H1 (cell line): ENCODE measurements around the gene CABLES2.

Experiments used
- ATF2 ChIP-seq: IDR thresholded peaks from 2 replicates; pipeline ENCODE4 v1.6.1; 2012; ENCODE audit warnings: low read length, inconsistent platforms
- CTCF ChIP-seq, 3 experiments: IDR thresholded peaks; 1 replicate in 2 of 3; 2 replicates in 1 of 3; pipeline versions ENCODE4 v1.5.1 to v1.6.1; 2011; ENCODE audit warnings: low read length in 3 of 3, mild to moderate bottlenecking in 3 of 3, inconsistent platforms in 2 of 3, low read depth in 1 of 3, moderate library complexity in 1 of 3; ENCODE audit not compliant: insufficient read depth in 1 of 3; ENCODE audit errors: control extremely low read depth in 1 of 3
- EP300 ChIP-seq, 2 experiments: IDR thresholded peaks; 1 replicate in 1 of 2; 2 replicates in 1 of 2; pipeline ENCODE4 v1.6.1; 2011 to 2012; ENCODE audit warnings: low read depth in 2 of 2, low read length in 2 of 2, mild to moderate bottlenecking in 2 of 2, borderline replicate concordance in 1 of 2, inconsistent platforms in 1 of 2, moderate library complexity in 1 of 2
- EZH2 ChIP-seq: fragments of 200-600 bp; sonication (generic); IDR thresholded peaks from 2 replicates; pipeline ENCODE4 v1.7.1; 2012; ENCODE audit warnings: low read depth, mild to moderate bottlenecking, moderate library complexity, low read length, inconsistent platforms; ENCODE audit not compliant: severe bottlenecking
- JUND ChIP-seq: IDR thresholded peaks from 2 replicates; pipeline ENCODE4 v1.6.1; 2011; ENCODE audit warnings: mild to moderate bottlenecking, improper control_type of control experiment, low read length
- POLR2A ChIP-seq, 2 experiments: IDR thresholded peaks; 1 replicate in 1 of 2; 2 replicates in 1 of 2; pipeline ENCODE4 v1.6.1; 2011; ENCODE audit warnings: low read depth in 2 of 2, low read length in 2 of 2, mild to moderate bottlenecking in 2 of 2; ENCODE audit errors: control extremely low read depth in 1 of 2
- SP1 ChIP-seq: IDR thresholded peaks from 2 replicates; pipeline ENCODE4 v1.6.1; 2011; ENCODE audit warnings: low read depth, low read length
- TBP ChIP-seq: IDR thresholded peaks from 2 replicates; pipeline ENCODE4 v1.6.1; 2011; ENCODE audit warnings: low read depth, low read length, improper control_type of control experiment
- ZNF274 ChIP-seq: IDR thresholded peaks from 2 replicates; pipeline ENCODE4 v1.7.0; 2012; ENCODE audit warnings: low read length, borderline replicate concordance; ENCODE audit errors: extremely low read depth
- TF ChIP-seq, protein P1 (sequence below): IDR thresholded peaks from 2 replicates; pipeline ENCODE4 v1.6.1; 2012; ENCODE audit warnings: inconsistent platforms

DNA sequence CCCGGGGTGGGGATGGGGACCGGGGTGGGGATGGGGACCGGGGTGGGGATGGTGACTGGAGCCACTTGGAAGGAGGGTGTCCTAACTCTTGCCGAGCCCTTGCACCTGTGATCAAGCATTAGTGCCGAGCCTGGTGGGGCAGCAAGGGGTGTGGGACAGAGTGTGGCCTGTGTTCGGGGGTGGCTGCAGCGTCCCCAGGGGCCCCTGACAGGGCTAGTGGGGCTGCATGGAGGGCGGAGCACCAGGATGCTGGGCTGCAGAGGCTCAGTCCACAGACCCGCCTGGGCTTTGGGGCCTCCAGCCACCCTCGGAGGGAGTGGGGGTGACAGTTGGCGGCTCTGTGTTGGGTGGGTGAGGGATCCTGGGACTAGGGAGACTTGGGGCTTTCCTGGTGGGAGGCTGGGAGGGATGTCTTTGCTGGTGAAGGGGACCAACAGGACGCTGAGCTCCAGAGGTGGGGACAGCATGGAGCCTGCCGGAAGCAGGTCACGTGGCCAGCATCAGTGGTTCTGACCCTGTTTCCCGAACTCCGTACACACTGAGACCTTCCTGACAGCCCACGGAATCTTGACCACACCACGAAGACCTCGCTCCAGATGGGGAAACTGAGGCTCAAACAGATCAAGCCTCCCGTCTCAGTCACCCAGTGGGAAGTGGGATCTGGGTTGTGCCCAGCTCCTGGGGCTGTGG is 15.7 kb upstream of the CABLES2 start:
- TF ChIP-seq CTCF (IDR thresholded peaks at IDR 0.05; ENCODE audit: control extremely low read depth in 1 of 3, insufficient read depth in 1 of 3, low read depth in 1 of 3, low read length in 3 of 3): no peak
- TF ChIP-seq SP1: no peak
- TF ChIP-seq EP300 (IDR thresholded peaks at IDR 0.05; ENCODE audit: borderline replicate concordance in 1 of 2, low read depth in 2 of 2, low read length in 2 of 2): no peak
- no peak for TF ChIP-seq EZH2
- TF ChIP-seq, protein P1, sequence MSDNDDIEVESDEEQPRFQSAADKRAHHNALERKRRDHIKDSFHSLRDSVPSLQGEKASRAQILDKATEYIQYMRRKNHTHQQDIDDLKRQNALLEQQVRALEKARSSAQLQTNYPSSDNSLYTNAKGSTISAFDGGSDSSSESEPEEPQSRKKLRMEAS: no peak
- TF ChIP-seq POLR2A (IDR thresholded peaks at IDR 0.05; ENCODE audit: control extremely low read depth in 1 of 2, low read depth in 2 of 2, low read length in 2 of 2): no peak
- no peak for TF ChIP-seq JUND
- TF ChIP-seq ATF2: no peak
- no peak for TF ChIP-seq ZNF274
- no peak for TF ChIP-seq TBP
